ENCODE data around the gene PTCRA. TPM values are rescaled to one million over a fixed set of nuclear protein-coding genes. Genes with fewer than 3 reads are reported as not detected.
"Not testable (repeated sequence)": the region's sequence is repeated elsewhere in the genome, so short reads cannot be mapped to it uniquely, and the experiment has no call there.

Gene PTCRA
- total RNA-seq, 3 donors from 2014 or later, result not detected

GRCh38 chr6:42942444-42942843, 26.6 kb downstream of the PTCRA start:
- Mint-ChIP-seq H3K4me1 (ENCODE audit: low read depth) (peaks cover 1% of the 10 kb centered on the region), H3K9me3 (no peaks in the 10 kb centered on the region), H3K4me3 (no peak overlapping the region), H3K27me3 (ENCODE audit: low read depth) (no peaks in the 10 kb centered on the region), H3K36me3 (ENCODE audit: insufficient read depth) (peaks cover 22% of the 10 kb centered on the region)
- ATAC-seq, result no peak
- no peak for DNase-seq

GRCh38 chr6:42947950-42948349, 32.1 kb downstream of the PTCRA start:
- DNase-seq (no peak), ATAC-seq (no peak)
- H3K4me1 Mint-ChIP-seq (ENCODE audit: low read depth), result no peaks in the 10 kb centered on the region
- H3K4me3 Mint-ChIP-seq, result no peak overlapping the region
- H3K27me3 Mint-ChIP-seq (ENCODE audit: low read depth), result no peaks in the 10 kb centered on the region
- H3K36me3 Mint-ChIP-seq (ENCODE audit: insufficient read depth), result peaks cover 6% of the 10 kb centered on the region
- no peaks in the 10 kb centered on the region for H3K9me3 Mint-ChIP-seq

GRCh38 chr6:42952389-42952788, 36.5 kb downstream of the PTCRA start:
- no peak overlapping the region for H3K4me3 Mint-ChIP-seq
- no peaks in the 10 kb centered on the region for H3K4me1 Mint-ChIP-seq (ENCODE audit: low read depth)
- ATAC-seq (no peak), DNase-seq (no peak)
- no peaks in the 10 kb centered on the region for H3K9me3 Mint-ChIP-seq
- no peaks in the 10 kb centered on the region for H3K27me3 Mint-ChIP-seq (ENCODE audit: low read depth)
- no peaks in the 10 kb centered on the region for H3K36me3 Mint-ChIP-seq (ENCODE audit: insufficient read depth)

GRCh38 chr6:42954405-42954804, 38.6 kb downstream of the PTCRA start:
- H3K4me3 Mint-ChIP-seq; ATAC-seq; H3K9me3 Mint-ChIP-seq; H3K4me1 Mint-ChIP-seq (ENCODE audit: low read depth); DNase-seq; H3K36me3 Mint-ChIP-seq (ENCODE audit: insufficient read depth); H3K27me3 Mint-ChIP-seq (ENCODE audit: low read depth): not testable (repeated sequence)

DNA sequence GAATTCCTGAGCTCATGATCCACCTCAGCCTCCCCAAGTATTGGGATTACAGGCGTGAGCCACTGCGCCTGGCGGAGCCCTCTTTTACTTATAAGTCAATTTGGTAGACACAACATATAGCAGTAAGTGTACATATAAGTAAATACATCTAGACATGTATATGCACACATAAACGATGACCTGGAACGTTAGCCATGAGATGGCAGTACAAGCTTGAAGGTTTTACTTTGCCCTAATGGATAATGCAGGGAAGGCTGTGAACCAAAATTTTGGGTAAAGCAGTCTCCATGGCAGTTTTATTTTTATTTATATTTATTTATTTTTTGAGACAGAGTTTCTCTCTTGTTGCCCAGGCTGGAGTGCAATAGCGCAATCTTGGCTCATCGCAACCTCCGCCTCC, 42.3 kb downstream of the PTCRA start:
- Mint-ChIP-seq H3K4me3 (no peak overlapping the region), H3K27me3 (ENCODE audit: low read depth) (peaks cover 5% of the 10 kb centered on the region), H3K9me3 (no peaks in the 10 kb centered on the region), H3K36me3 (ENCODE audit: insufficient read depth) (peaks cover 8% of the 10 kb centered on the region), H3K4me1 (ENCODE audit: low read depth) (peaks cover 9% of the 10 kb centered on the region)
- no peak for DNase-seq
- ATAC-seq, result no peak

DNA sequence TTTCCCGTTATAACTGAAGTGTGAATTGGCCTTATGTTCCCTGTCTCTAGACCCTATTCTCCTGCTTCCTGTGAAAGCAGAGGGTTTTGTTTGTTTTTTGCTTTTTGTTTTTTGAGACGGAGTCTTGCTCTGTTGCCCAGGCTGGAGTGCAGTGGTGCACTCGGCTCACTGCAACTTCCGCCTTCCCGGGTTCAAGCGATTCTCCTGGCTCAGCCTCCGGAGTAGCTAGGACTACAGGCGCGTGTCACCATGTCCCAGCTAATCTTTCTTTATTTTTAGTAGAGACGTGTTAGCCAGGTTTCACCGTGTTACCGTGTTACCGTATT, 44.0 kb downstream of the PTCRA start:
- no peak overlapping the region for H3K4me3 Mint-ChIP-seq
- no peaks in the 10 kb centered on the region for H3K9me3 Mint-ChIP-seq
- no peak for DNase-seq
- ATAC-seq, result no peak
- H3K27me3 Mint-ChIP-seq (ENCODE audit: low read depth), result peaks cover 5% of the 10 kb centered on the region
- H3K36me3 Mint-ChIP-seq (ENCODE audit: insufficient read depth), result peaks cover 11% of the 10 kb centered on the region
- peaks cover 9% of the 10 kb centered on the region for H3K4me1 Mint-ChIP-seq (ENCODE audit: low read depth)

- DNase-seq (peak; percentile 25), ATAC-seq (peak; percentile 83 to 88)
- H3K36me3 Mint-ChIP-seq (ENCODE audit: insufficient read depth), result peaks cover 11% of the 10 kb centered on the region
- H3K9me3 Mint-ChIP-seq, result no peaks in the 10 kb centered on the region
- peak within 1 kb of the TSS; percentile 56 for H3K4me3 Mint-ChIP-seq
- H3K27me3 Mint-ChIP-seq (ENCODE audit: low read depth), result peaks cover 5% of the 10 kb centered on the region
- H3K4me1 Mint-ChIP-seq (ENCODE audit: low read depth), result peaks cover 9% of the 10 kb centered on the region
These were observed 44.6 kb downstream of the PTCRA start, which contains the start of gene GNMT for GRCh38 chr6:42960243-42961019. Gene GNMT (plus strand): TSS chr6:42960754. CDS start chr6:42960768, 14 bp downstream.

DNA sequence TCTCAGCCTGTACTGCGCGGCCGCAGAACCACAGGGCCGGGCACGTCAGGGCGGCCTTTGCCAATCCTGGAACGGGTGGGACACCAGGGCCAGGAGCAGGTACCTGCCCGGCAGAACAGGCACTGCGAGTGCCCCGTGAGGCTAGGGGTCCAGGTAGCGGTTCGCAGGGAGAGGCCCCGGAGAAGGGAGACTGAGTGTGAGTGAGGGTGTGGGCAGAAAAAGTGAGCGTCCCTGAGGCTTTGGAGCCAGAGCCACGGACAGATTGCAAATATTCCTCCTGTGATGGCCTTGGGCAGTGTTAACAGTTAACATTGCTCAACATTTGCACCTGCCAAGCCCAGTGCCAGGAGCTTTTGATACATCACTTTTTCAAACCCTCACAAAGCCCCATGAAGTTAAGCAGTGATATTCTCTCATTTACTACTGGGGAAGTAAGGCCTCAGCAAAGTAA, 45.2 kb downstream of the PTCRA start:
- ATAC-seq, result no peak
- H3K27me3 Mint-ChIP-seq (ENCODE audit: low read depth), result peaks cover 5% of the 10 kb centered on the region
- H3K4me1 Mint-ChIP-seq (ENCODE audit: low read depth), result peaks cover 9% of the 10 kb centered on the region
- no peaks in the 10 kb centered on the region for H3K9me3 Mint-ChIP-seq
- H3K36me3 Mint-ChIP-seq (ENCODE audit: insufficient read depth), result peaks cover 11% of the 10 kb centered on the region
- peak overlapping the region; percentile 56 for H3K4me3 Mint-ChIP-seq
- no peak for DNase-seq

DNA sequence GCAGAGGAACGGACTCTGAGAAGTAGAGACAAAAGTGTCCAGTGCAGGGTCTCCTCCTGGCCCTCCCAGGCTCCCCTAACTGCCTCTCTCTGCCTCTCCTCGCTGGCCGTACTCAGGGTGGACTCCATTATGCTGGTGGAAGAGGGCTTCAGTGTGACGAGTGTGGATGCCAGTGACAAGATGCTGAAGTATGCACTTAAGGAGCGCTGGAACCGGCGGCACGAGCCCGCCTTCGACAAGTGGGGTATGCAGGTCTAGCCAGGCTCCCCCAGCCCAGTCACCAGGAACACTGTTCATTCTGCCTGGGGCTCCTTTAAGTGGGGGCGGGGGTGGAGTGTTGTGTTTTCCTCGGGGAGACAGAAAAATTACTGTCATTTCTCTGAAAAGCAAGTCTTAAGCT, 46.2 kb downstream of the PTCRA start:
- Mint-ChIP-seq H3K36me3 (ENCODE audit: insufficient read depth) (peaks cover 11% of the 10 kb centered on the region), H3K27me3 (ENCODE audit: low read depth) (peaks cover 5% of the 10 kb centered on the region), H3K4me1 (ENCODE audit: low read depth) (peaks cover 9% of the 10 kb centered on the region), H3K9me3 (no peaks in the 10 kb centered on the region), H3K4me3 (no peak overlapping the region)
- ATAC-seq, result no peak
- no peak for DNase-seq

GRCh38 chr6:42962502-42963178, 46.8 kb downstream of the PTCRA start:
- Mint-ChIP-seq H3K36me3 (ENCODE audit: insufficient read depth) (peaks cover 11% of the 10 kb centered on the region), H3K4me1 (ENCODE audit: low read depth) (peaks cover 9% of the 10 kb centered on the region), H3K27me3 (ENCODE audit: low read depth) (peaks cover 5% of the 10 kb centered on the region), H3K4me3 (no peak overlapping the region), H3K9me3 (no peaks in the 10 kb centered on the region)
- DNase-seq (no peak), ATAC-seq (no peak)

GRCh38 chr6:42963179-42963854, 47.5 kb downstream of the PTCRA start:
- Mint-ChIP-seq H3K4me3 (no peak overlapping the region), H3K36me3 (ENCODE audit: insufficient read depth) (peaks cover 11% of the 10 kb centered on the region), H3K9me3 (no peaks in the 10 kb centered on the region), H3K4me1 (ENCODE audit: low read depth) (peaks cover 9% of the 10 kb centered on the region), H3K27me3 (ENCODE audit: low read depth) (peaks cover 5% of the 10 kb centered on the region)
- ATAC-seq (no peak), DNase-seq (no peak)

- H3K36me3 Mint-ChIP-seq (ENCODE audit: insufficient read depth), result peaks cover 11% of the 10 kb centered on the region
- H3K4me1 Mint-ChIP-seq (ENCODE audit: low read depth), result peaks cover 9% of the 10 kb centered on the region
- no peak overlapping the region for H3K4me3 Mint-ChIP-seq
- peaks cover 5% of the 10 kb centered on the region for H3K27me3 Mint-ChIP-seq (ENCODE audit: low read depth)
- ATAC-seq (peak; percentile 33 to 38), DNase-seq (no peak)
- no peaks in the 10 kb centered on the region for H3K9me3 Mint-ChIP-seq
These were observed 48.2 kb downstream of the PTCRA start for GRCh38 chr6:42963855-42964605.

DNA sequence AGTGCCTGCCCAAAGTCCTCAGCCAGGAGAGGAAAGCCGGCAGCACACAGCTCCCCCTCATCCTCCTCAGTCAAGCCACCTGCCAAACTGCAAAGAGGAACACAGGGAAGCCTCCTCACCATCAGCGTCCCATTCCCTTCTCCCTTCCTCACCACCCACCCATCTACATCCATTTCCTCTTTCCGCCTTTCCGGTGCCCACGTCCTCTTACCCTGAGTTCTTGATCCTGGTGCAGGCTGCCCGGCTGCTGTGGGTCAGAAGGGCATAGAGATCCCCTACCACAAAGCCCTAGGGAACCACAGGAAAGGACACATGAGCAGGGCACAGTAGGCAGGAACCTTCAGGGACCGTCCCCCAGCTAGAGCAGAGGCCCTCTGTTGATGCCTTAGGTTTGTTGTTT, 50.7 kb downstream of the PTCRA start:
- ATAC-seq (no peak), DNase-seq (no peak)
- H3K4me3 Mint-ChIP-seq, result no peak overlapping the region
- peaks cover 4% of the 10 kb centered on the region for H3K4me1 Mint-ChIP-seq (ENCODE audit: low read depth)
- H3K36me3 Mint-ChIP-seq (ENCODE audit: insufficient read depth), result peaks cover 11% of the 10 kb centered on the region
- no peaks in the 10 kb centered on the region for H3K9me3 Mint-ChIP-seq
- H3K27me3 Mint-ChIP-seq (ENCODE audit: low read depth), result peaks cover 5% of the 10 kb centered on the region

DNA sequence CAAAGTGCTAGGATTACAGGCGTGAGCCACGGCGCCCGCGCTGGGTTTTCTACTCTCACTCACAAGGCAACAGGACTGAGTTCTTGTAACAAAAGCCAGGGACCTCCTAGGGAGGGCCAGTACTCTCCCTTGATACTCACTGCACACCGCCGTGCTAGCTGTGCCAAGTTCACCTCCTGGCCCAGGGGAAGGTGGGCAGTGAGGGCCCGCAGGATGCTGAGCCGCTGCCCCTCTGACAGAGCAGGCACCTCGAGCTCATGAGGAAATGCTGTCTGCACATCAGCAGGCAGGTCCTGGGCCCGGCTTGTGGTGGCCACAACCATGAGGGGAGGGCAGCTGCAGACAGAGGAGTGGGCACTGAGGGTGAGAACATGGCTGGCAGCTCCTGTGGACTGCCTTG, 51.4 kb downstream of the PTCRA start:
- no peak for DNase-seq
- no peak overlapping the region for H3K4me3 Mint-ChIP-seq
- ATAC-seq, result no peak
- H3K9me3 Mint-ChIP-seq, result no peaks in the 10 kb centered on the region
- peaks cover 5% of the 10 kb centered on the region for H3K4me1 Mint-ChIP-seq (ENCODE audit: low read depth)
- H3K27me3 Mint-ChIP-seq (ENCODE audit: low read depth), result peaks cover 3% of the 10 kb centered on the region
- H3K36me3 Mint-ChIP-seq (ENCODE audit: insufficient read depth), result peaks cover 10% of the 10 kb centered on the region

Data from activated T-cell treated with anti-CD3 and anti-CD28 coated beads, Interleukin-2, amount 50 U/mL, for 4 hours (primary cell).